Loucy (cell line): ENCODE measurements around the gene AKT1.

Experiments used
- H2AFZ ChIP-seq: fragments of 200-600 bp; sonication (generic); 2 replicates; pipeline ENCODE4 v1.6.0; 2016; ENCODE audit warnings: antibody characterized with exemption, mild to moderate bottlenecking, low read length, moderate library complexity
- H3F3A ChIP-seq: fragments of 200-600 bp; 2 replicates; pipeline ENCODE4 v1.6.0; 2016; ENCODE audit warnings: antibody characterized with exemption, low read depth, mild to moderate bottlenecking
- H3K27me3 ChIP-seq: fragments of 200-600 bp; sonication (generic); 2 replicates; pipeline ENCODE4 v1.6.1; 2014; ENCODE audit warnings: low read length, mild to moderate bottlenecking; ENCODE audit not compliant: insufficient read depth, poor library complexity, severe bottlenecking
- H3K36me3 ChIP-seq: fragments of 200-600 bp; sonication (generic); 2 replicates; pipeline ENCODE4 v1.6.1; 2016; ENCODE audit warnings: low read length; ENCODE audit not compliant: insufficient read depth
- H3K4me1 ChIP-seq: fragments of 200-600 bp; sonication (generic); 2 replicates; pipeline ENCODE4 v1.5.1; 2014; ENCODE audit warnings: low read length, mild to moderate bottlenecking; ENCODE audit not compliant: insufficient read depth, poor library complexity, severe bottlenecking
- H3K4me2 ChIP-seq: fragments of 200-600 bp; sonication (generic); 2 replicates; pipeline ENCODE4 v1.6.0; 2014; ENCODE audit warnings: antibody characterized with exemption, low read length, low read depth, mild to moderate bottlenecking; ENCODE audit not compliant: poor library complexity, severe bottlenecking
- H3K4me3 ChIP-seq: fragments of 200-600 bp; sonication (generic); 2 replicates; pipeline ENCODE4 v1.5.1; 2014; ENCODE audit warnings: low read length, mild to moderate bottlenecking, mixed read lengths; ENCODE audit not compliant: poor library complexity, severe bottlenecking
- H3K79me2 ChIP-seq: fragments of 200-600 bp; sonication (generic); 2 replicates; pipeline ENCODE4 v1.6.1; 2014; ENCODE audit warnings: low read length; ENCODE audit not compliant: insufficient read depth
- H3K9ac ChIP-seq: fragments of 200-600 bp; sonication (generic); 2 replicates; pipeline ENCODE4 v1.6.0; 2014; ENCODE audit warnings: mild to moderate bottlenecking, low read depth, low read length, moderate library complexity; ENCODE audit not compliant: poor library complexity, severe bottlenecking
- H3K9me2 ChIP-seq: fragments of 200-600 bp; sonication (generic); replicated peaks from 2 replicates; pipeline ENCODE4 v1.6.1; 2016; ENCODE audit warnings: low read depth, low read length, mixed read lengths
- H3K9me3 ChIP-seq: fragments of 200-600 bp; sonication (generic); 2 replicates; pipeline ENCODE4 v1.6.1; 2014; ENCODE audit warnings: mild to moderate bottlenecking, antibody characterized with exemption, low read length, low read depth; ENCODE audit not compliant: insufficient read depth
- H4K20me1 ChIP-seq: fragments of 200-600 bp; sonication (generic); 2 replicates; pipeline ENCODE4 v1.6.0; 2014; ENCODE audit warnings: antibody characterized with exemption, low read length, mild to moderate bottlenecking; ENCODE audit not compliant: insufficient read depth, poor library complexity, severe bottlenecking
- CTCF ChIP-seq: fragments of 200-600 bp; sonication (generic); conservative IDR thresholded peaks from 2 replicates; pipeline ENCODE4 v1.5.1; 2014; ENCODE audit warnings: mild to moderate bottlenecking, antibody characterized with exemption, low read length
- EZH2phosphoT487 ChIP-seq: fragments of 200-600 bp; IDR thresholded peaks from 2 replicates; pipeline ENCODE4 v1.6.1; 2018; ENCODE audit warnings: antibody characterized with exemption, mild to moderate bottlenecking, moderate library complexity, borderline replicate concordance

The AKT1 gene

DNA sequence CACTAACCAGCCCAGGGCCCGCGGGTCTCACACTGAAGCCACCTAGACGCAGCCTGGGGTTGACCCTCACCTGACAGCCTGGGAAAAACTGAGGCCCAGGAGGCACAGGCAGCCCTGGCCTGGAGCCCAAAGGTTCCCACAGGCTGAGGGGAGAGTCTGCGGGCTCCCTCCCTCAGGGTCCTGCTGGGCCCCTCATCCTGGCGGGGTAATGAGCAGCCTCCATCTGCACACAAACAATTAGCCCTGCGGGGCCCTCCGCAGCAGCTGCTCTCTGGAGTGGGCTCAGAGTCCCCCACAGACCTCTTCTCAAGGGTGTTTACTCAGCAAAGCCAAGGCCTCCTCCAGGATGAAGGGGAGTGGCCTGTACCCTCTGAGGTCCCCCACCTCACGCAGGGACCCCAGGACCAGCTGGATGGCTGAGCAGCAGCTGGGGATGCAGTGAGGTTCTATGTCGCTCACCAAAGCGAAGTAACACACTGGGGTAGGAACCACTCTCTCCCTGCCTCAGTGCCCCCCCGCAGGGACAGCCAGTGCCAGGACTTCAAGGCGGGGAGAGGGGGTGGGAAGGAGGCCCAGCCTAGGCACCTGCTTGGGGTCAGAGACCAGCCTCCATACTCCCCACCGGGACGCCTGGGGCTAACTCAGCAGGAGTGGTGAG, 7.3 kb downstream of the AKT1 start:
- H3K4me2 ChIP-seq, result no peak overlapping the region
- H3K4me1 ChIP-seq, result peaks cover 20% of the 10 kb centered on the region
- H2AFZ ChIP-seq, result no peak overlapping the region
- H3K9me3 ChIP-seq, result no peaks in the 10 kb centered on the region
- no peak overlapping the region for H3K4me3 ChIP-seq
- H3F3A ChIP-seq, result no peaks in the 10 kb centered on the region
- peaks cover 59% of the 10 kb centered on the region for H4K20me1 ChIP-seq
- H3K27me3 ChIP-seq, result no peaks in the 10 kb centered on the region
- peaks cover 81% of the 10 kb centered on the region for H3K79me2 ChIP-seq
- no peaks in the 10 kb centered on the region; the same call in 1 of the 2 replicates for H3K36me3 ChIP-seq
- no peaks in the 10 kb centered on the region for H3K9me2 ChIP-seq
- no peak overlapping the region for H3K9ac ChIP-seq
- TF ChIP-seq EZH2phosphoT487 (no peak), CTCF (no peak)

GRCh38 chr14:104787736-104788135, 7.8 kb downstream of the AKT1 start:
- no peaks in the 10 kb centered on the region; the same call in 1 of the 2 replicates for H3K36me3 ChIP-seq
- no peak overlapping the region for H3K4me2 ChIP-seq
- no peak overlapping the region for H3K9ac ChIP-seq
- no peak for TF ChIP-seq CTCF
- TF ChIP-seq EZH2phosphoT487, result no peak
- no peak overlapping the region for H3K4me3 ChIP-seq
- peaks cover 76% of the 10 kb centered on the region for H3K79me2 ChIP-seq
- no peaks in the 10 kb centered on the region for H3K27me3 ChIP-seq
- H3F3A ChIP-seq, result no peaks in the 10 kb centered on the region
- H2AFZ ChIP-seq, result no peak overlapping the region
- H3K9me3 ChIP-seq, result no peaks in the 10 kb centered on the region
- peaks cover 15% of the 10 kb centered on the region for H3K4me1 ChIP-seq
- no peaks in the 10 kb centered on the region for H3K9me2 ChIP-seq
- peaks cover 54% of the 10 kb centered on the region for H4K20me1 ChIP-seq

GRCh38 chr14:104786726-104787675, 8.5 kb downstream of the AKT1 start:
- H3K4me2 ChIP-seq, result peak overlapping the region; percentile 37
- H3K9me3 ChIP-seq, result no peaks in the 10 kb centered on the region
- H3F3A ChIP-seq, result no peaks in the 10 kb centered on the region
- H3K36me3 ChIP-seq, result no peaks in the 10 kb centered on the region; the same call in 1 of the 2 replicates
- no peak overlapping the region for H2AFZ ChIP-seq
- no peaks in the 10 kb centered on the region for H3K9me2 ChIP-seq
- H3K9ac ChIP-seq, result no peak overlapping the region
- H3K79me2 ChIP-seq, result peaks cover 68% of the 10 kb centered on the region
- H3K4me1 ChIP-seq, result peaks cover 9% of the 10 kb centered on the region
- H3K27me3 ChIP-seq, result no peaks in the 10 kb centered on the region
- H4K20me1 ChIP-seq, result peaks cover 49% of the 10 kb centered on the region
- TF ChIP-seq CTCF (no peak), EZH2phosphoT487 (no peak)
- H3K4me3 ChIP-seq, result no peak overlapping the region
